ENCODE data around the gene TNNT2.

- no peak for TF ChIP-seq CTCF (IDR thresholded peaks at IDR 0.05; ENCODE audit: extremely low read depth in 1 of 2, insufficient read depth in 1 of 2, low read depth in 1 of 2, low read length in 2 of 2)
- no peak for TF ChIP-seq POLR2A (IDR thresholded peaks at IDR 0.05; ENCODE audit: low read depth, low read length)
These were observed 43.1 kb upstream of the TNNT2 start for GRCh38 chr1:201420608-201421002.

Data from endothelial cell of umbilical vein (primary cell).